Fibroblast of mammary gland (primary cell): ENCODE measurements around the gene AFAP1L1.

Experiments
- DNase-seq: peaks from one replicate; pipeline ENCODE4 v3.0.0-alpha.2; 2010; ENCODE audit warnings: low read depth
- H3K4me3 ChIP-seq: 2 replicates; pipeline ENCODE4 v1.5.1; 2011; ENCODE audit warnings: low read depth, mild to moderate bottlenecking, low read length, moderate library complexity; ENCODE audit not compliant: control insufficient read depth
- CTCF ChIP-seq: conservative IDR thresholded peaks from 2 replicates; pipeline ENCODE4 v1.5.1; 2011; ENCODE audit warnings: low read depth, low read length, inconsistent platforms; ENCODE audit not compliant: control insufficient read depth, insufficient read depth

AFAP1L1 gene

GRCh38 chr5:149349382-149349781 lies 77.7 kb downstream of the AFAP1L1 start:
- DNase-seq = no peak
- TF ChIP-seq CTCF = no peak
- no peak overlapping the region for H3K4me3 ChIP-seq

GRCh38 chr5:149352169-149352568 lies 80.5 kb downstream of the AFAP1L1 start:
- no peak for DNase-seq
- H3K4me3 ChIP-seq = no peak overlapping the region
- TF ChIP-seq CTCF = no peak

GRCh38 chr5:149353911-149354310 lies 82.3 kb downstream of the AFAP1L1 start:
- TF ChIP-seq CTCF = no peak
- H3K4me3 ChIP-seq = no peak overlapping the region
- no peak for DNase-seq

GRCh38 chr5:149355688-149356087 lies 84.0 kb downstream of the AFAP1L1 start:
- DNase-seq = peak; percentile 19
- H3K4me3 ChIP-seq = no peak overlapping the region
- no peak for TF ChIP-seq CTCF

GRCh38 chr5:149356391-149356790 lies 84.7 kb downstream of the AFAP1L1 start:
- H3K4me3 ChIP-seq = no peak overlapping the region
- peak; percentile 31 for DNase-seq
- no peak for TF ChIP-seq CTCF

GRCh38 chr5:149357370-149358293 lies 86.0 kb downstream of the AFAP1L1 start, which contains the start of gene PCYOX1L:
PCYOX1L (plus strand) TSS chr5:149358046; CDS start chr5:149358069, 23 bp downstream.
- no peak for TF ChIP-seq CTCF
- peak within 1 kb of the TSS; percentile 81 for H3K4me3 ChIP-seq
- DNase-seq = peak; percentile 92
